OCI-LY7 (cell line): ENCODE measurements around the gene SYNGAP1.
"Not testable (repeated sequence)": the region's sequence is repeated elsewhere in the genome, so short reads cannot be mapped to it uniquely, and the experiment has no call there.

Experiments used
- EZH2phosphoT487 ChIP-seq: fragments of 200-600 bp; sonication (generic); IDR thresholded peaks from 2 replicates; pipeline ENCODE4 v1.6.1; 2018; ENCODE audit warnings: low read depth, borderline replicate concordance, mild to moderate bottlenecking, mixed run types, antibody characterized with exemption, low read length, moderate library complexity, mixed read lengths
- TF ChIP-seq, protein P1 (sequence below): fragments of 200-600 bp; sonication (generic); conservative IDR thresholded peaks from 2 replicates; pipeline ENCODE4 v1.5.1; 2014; ENCODE audit warnings: mild to moderate bottlenecking, antibody characterized with exemption, low read length, moderate library complexity, mixed read lengths

- TF ChIP-seq, protein P1, sequence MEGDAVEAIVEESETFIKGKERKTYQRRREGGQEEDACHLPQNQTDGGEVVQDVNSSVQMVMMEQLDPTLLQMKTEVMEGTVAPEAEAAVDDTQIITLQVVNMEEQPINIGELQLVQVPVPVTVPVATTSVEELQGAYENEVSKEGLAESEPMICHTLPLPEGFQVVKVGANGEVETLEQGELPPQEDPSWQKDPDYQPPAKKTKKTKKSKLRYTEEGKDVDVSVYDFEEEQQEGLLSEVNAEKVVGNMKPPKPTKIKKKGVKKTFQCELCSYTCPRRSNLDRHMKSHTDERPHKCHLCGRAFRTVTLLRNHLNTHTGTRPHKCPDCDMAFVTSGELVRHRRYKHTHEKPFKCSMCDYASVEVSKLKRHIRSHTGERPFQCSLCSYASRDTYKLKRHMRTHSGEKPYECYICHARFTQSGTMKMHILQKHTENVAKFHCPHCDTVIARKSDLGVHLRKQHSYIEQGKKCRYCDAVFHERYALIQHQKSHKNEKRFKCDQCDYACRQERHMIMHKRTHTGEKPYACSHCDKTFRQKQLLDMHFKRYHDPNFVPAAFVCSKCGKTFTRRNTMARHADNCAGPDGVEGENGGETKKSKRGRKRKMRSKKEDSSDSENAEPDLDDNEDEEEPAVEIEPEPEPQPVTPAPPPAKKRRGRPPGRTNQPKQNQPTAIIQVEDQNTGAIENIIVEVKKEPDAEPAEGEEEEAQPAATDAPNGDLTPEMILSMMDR = not testable (repeated sequence)
- TF ChIP-seq EZH2phosphoT487 = not testable (repeated sequence)
Observed at GRCh38 chr6:33399881-33400280, 20.0 kb upstream of the SYNGAP1 start.
